ENCODE measurements around the gene CDK3.

CDK3 gene

GRCh38 chr17:75976175-75976848 lies 24.3 kb upstream of the CDK3 start:
- Histone ChIP-seq H3K27me3 (ENCODE audit: control insufficient read depth, insufficient read depth, low read length) (no peaks in the 10 kb centered on the region), H3K4me3 (ENCODE audit: low read depth, low read length) (0 out of 2 replicates have a peak overlapping the region, but pooled peaks have one; percentile 7), H3K27ac (ENCODE audit: low read depth, low read length) (no peak overlapping the region), H3K9ac (ENCODE audit: low read length) (no peak overlapping the region), H3K9me3 (ENCODE audit: control insufficient read depth, insufficient read depth, low read depth, low read length) (no peaks in the 10 kb centered on the region), H3K4me1 (ENCODE audit: control insufficient read depth, insufficient read depth, low read length) (peaks cover 18% of the 10 kb centered on the region), H3K36me3 (ENCODE audit: control insufficient read depth, insufficient read depth, low read length) (peaks cover 36% of the 10 kb centered on the region)

- H3K4me1 ChIP-seq (ENCODE audit: control insufficient read depth, insufficient read depth, low read length): peaks cover 36% of the 10 kb centered on the region
- H3K4me3 ChIP-seq (ENCODE audit: low read depth, low read length): peak within 1 kb of the TSS; percentile 90
- H3K9me3 ChIP-seq (ENCODE audit: control insufficient read depth, insufficient read depth, low read depth, low read length): no peaks in the 10 kb centered on the region
- H3K36me3 ChIP-seq (ENCODE audit: control insufficient read depth, insufficient read depth, low read length): peaks cover 16% of the 10 kb centered on the region
- peak within 1 kb of the TSS; percentile 84 for H3K9ac ChIP-seq (ENCODE audit: low read length)
- H3K27me3 ChIP-seq (ENCODE audit: control insufficient read depth, insufficient read depth, low read length): no peaks in the 10 kb centered on the region
- peak within 1 kb of the TSS; percentile 76 for H3K27ac ChIP-seq (ENCODE audit: low read depth, low read length)
These were observed 21.5 kb upstream of the CDK3 start, which contains the start of the genes ACOX1 and TEN1 for GRCh38 chr17:75978938-75979704. ACOX1 (minus strand) TSS chr17:75979166; CDS start chr17:75979073, 93 bp downstream. TEN1 (plus strand) TSS chr17:75979240; CDS start chr17:75986193, 6,953 bp downstream.

GRCh38 chr17:75979705-75980187 lies 20.9 kb upstream of the CDK3 start:
- H3K9me3 ChIP-seq (ENCODE audit: control insufficient read depth, insufficient read depth, low read depth, low read length): no peaks in the 10 kb centered on the region
- peaks cover 42% of the 10 kb centered on the region for H3K4me1 ChIP-seq (ENCODE audit: control insufficient read depth, insufficient read depth, low read length)
- H3K27ac ChIP-seq (ENCODE audit: low read depth, low read length): peak overlapping the region; percentile 76
- peak overlapping the region; percentile 90 for H3K4me3 ChIP-seq (ENCODE audit: low read depth, low read length)
- H3K9ac ChIP-seq (ENCODE audit: low read length): peak overlapping the region; percentile 84
- H3K27me3 ChIP-seq (ENCODE audit: control insufficient read depth, insufficient read depth, low read length): no peaks in the 10 kb centered on the region
- peaks cover 13% of the 10 kb centered on the region for H3K36me3 ChIP-seq (ENCODE audit: control insufficient read depth, insufficient read depth, low read length)

GRCh38 chr17:75980188-75981018 lies 20.3 kb upstream of the CDK3 start:
- peak overlapping the region; percentile 90 for H3K4me3 ChIP-seq (ENCODE audit: low read depth, low read length)
- H3K9ac ChIP-seq (ENCODE audit: low read length): peak overlapping the region; percentile 84
- H3K27me3 ChIP-seq (ENCODE audit: control insufficient read depth, insufficient read depth, low read length): no peaks in the 10 kb centered on the region
- no peaks in the 10 kb centered on the region for H3K9me3 ChIP-seq (ENCODE audit: control insufficient read depth, insufficient read depth, low read depth, low read length)
- H3K4me1 ChIP-seq (ENCODE audit: control insufficient read depth, insufficient read depth, low read length): peaks cover 45% of the 10 kb centered on the region
- peak overlapping the region; percentile 76 for H3K27ac ChIP-seq (ENCODE audit: low read depth, low read length)
- H3K36me3 ChIP-seq (ENCODE audit: control insufficient read depth, insufficient read depth, low read length): peaks cover 11% of the 10 kb centered on the region

- Histone ChIP-seq H3K4me1 (ENCODE audit: control insufficient read depth, insufficient read depth, low read length) (peaks cover 42% of the 10 kb centered on the region), H3K36me3 (ENCODE audit: control insufficient read depth, insufficient read depth, low read length) (peaks cover 7% of the 10 kb centered on the region), H3K9me3 (ENCODE audit: control insufficient read depth, insufficient read depth, low read depth, low read length) (no peaks in the 10 kb centered on the region), H3K27ac (ENCODE audit: low read depth, low read length) (no peak overlapping the region), H3K9ac (ENCODE audit: low read length) (no peak overlapping the region), H3K4me3 (ENCODE audit: low read depth, low read length) (no peak overlapping the region), H3K27me3 (ENCODE audit: control insufficient read depth, insufficient read depth, low read length) (no peaks in the 10 kb centered on the region)
These were observed 19.5 kb upstream of the CDK3 start for GRCh38 chr17:75981019-75981615.

- Histone ChIP-seq H3K4me1 (ENCODE audit: control insufficient read depth, insufficient read depth, low read length) (peaks cover 39% of the 10 kb centered on the region), H3K9ac (ENCODE audit: low read length) (peak overlapping the region; percentile 47), H3K36me3 (ENCODE audit: control insufficient read depth, insufficient read depth, low read length) (peaks cover 5% of the 10 kb centered on the region), H3K27me3 (ENCODE audit: control insufficient read depth, insufficient read depth, low read length) (no peaks in the 10 kb centered on the region), H3K27ac (ENCODE audit: low read depth, low read length) (peak overlapping the region; percentile 54; the same call in 1 of the 2 replicates), H3K4me3 (ENCODE audit: low read depth, low read length) (peak overlapping the region; percentile 40), H3K9me3 (ENCODE audit: control insufficient read depth, insufficient read depth, low read depth, low read length) (no peaks in the 10 kb centered on the region)
These were observed 17.0 kb upstream of the CDK3 start for GRCh38 chr17:75983501-75984181.

GRCh38 chr17:75985986-75986385 lies 14.7 kb upstream of the CDK3 start:
- Histone ChIP-seq H3K4me1 (ENCODE audit: control insufficient read depth, insufficient read depth, low read length) (peaks cover 31% of the 10 kb centered on the region), H3K9me3 (ENCODE audit: control insufficient read depth, insufficient read depth, low read depth, low read length) (no peaks in the 10 kb centered on the region), H3K9ac (ENCODE audit: low read length) (no peak overlapping the region), H3K4me3 (ENCODE audit: low read depth, low read length) (no peak overlapping the region), H3K27me3 (ENCODE audit: control insufficient read depth, insufficient read depth, low read length) (no peaks in the 10 kb centered on the region), H3K36me3 (ENCODE audit: control insufficient read depth, insufficient read depth, low read length) (peaks cover 5% of the 10 kb centered on the region), H3K27ac (ENCODE audit: low read depth, low read length) (no peak overlapping the region)

GRCh38 chr17:75987041-75987440 lies 13.6 kb upstream of the CDK3 start:
- no peak overlapping the region for H3K4me3 ChIP-seq (ENCODE audit: low read depth, low read length)
- H3K4me1 ChIP-seq (ENCODE audit: control insufficient read depth, insufficient read depth, low read length): peaks cover 23% of the 10 kb centered on the region
- H3K9ac ChIP-seq (ENCODE audit: low read length): no peak overlapping the region
- H3K27ac ChIP-seq (ENCODE audit: low read depth, low read length): no peak overlapping the region
- no peaks in the 10 kb centered on the region for H3K27me3 ChIP-seq (ENCODE audit: control insufficient read depth, insufficient read depth, low read length)
- H3K9me3 ChIP-seq (ENCODE audit: control insufficient read depth, insufficient read depth, low read depth, low read length): no peaks in the 10 kb centered on the region
- peaks cover 15% of the 10 kb centered on the region for H3K36me3 ChIP-seq (ENCODE audit: control insufficient read depth, insufficient read depth, low read length)

- peaks cover 23% of the 10 kb centered on the region for H3K36me3 ChIP-seq (ENCODE audit: control insufficient read depth, insufficient read depth, low read length)
- H3K4me3 ChIP-seq (ENCODE audit: low read depth, low read length): no peak overlapping the region
- H3K4me1 ChIP-seq (ENCODE audit: control insufficient read depth, insufficient read depth, low read length): no peaks in the 10 kb centered on the region
- no peaks in the 10 kb centered on the region for H3K27me3 ChIP-seq (ENCODE audit: control insufficient read depth, insufficient read depth, low read length)
- H3K27ac ChIP-seq (ENCODE audit: low read depth, low read length): no peak overlapping the region
- H3K9ac ChIP-seq (ENCODE audit: low read length): no peak overlapping the region
- H3K9me3 ChIP-seq (ENCODE audit: control insufficient read depth, insufficient read depth, low read depth, low read length): no peaks in the 10 kb centered on the region
These were observed 9.3 kb upstream of the CDK3 start for GRCh38 chr17:75991396-75991795.

- H3K9ac ChIP-seq (ENCODE audit: low read length): no peak overlapping the region
- H3K27ac ChIP-seq (ENCODE audit: low read depth, low read length): no peak overlapping the region
- no peaks in the 10 kb centered on the region for H3K27me3 ChIP-seq (ENCODE audit: control insufficient read depth, insufficient read depth, low read length)
- peaks cover 19% of the 10 kb centered on the region for H3K36me3 ChIP-seq (ENCODE audit: control insufficient read depth, insufficient read depth, low read length)
- no peaks in the 10 kb centered on the region for H3K9me3 ChIP-seq (ENCODE audit: control insufficient read depth, insufficient read depth, low read depth, low read length)
- no peak overlapping the region for H3K4me3 ChIP-seq (ENCODE audit: low read depth, low read length)
- H3K4me1 ChIP-seq (ENCODE audit: control insufficient read depth, insufficient read depth, low read length): peaks cover 3% of the 10 kb centered on the region; the same call in 1 of the 2 replicates
These were observed 5.8 kb upstream of the CDK3 start for GRCh38 chr17:75994802-75995370.
